Caki2 (cell line): ENCODE results near the gene CCNI. TPM values are rescaled to one million over a fixed set of nuclear protein-coding genes. Genes with fewer than 3 reads are reported as not detected.

Experiments used
- DNase-seq: peaks from one replicate; pipeline ENCODE4 v3.0.0-alpha.2; 2015; ENCODE audit warnings: low read depth
- in situ Hi-C: cut with HindIII; loops from 2 replicates; pipeline ENCODE4 v1.10.0; 2016; ENCODE audit warnings: low sequenced_read_pairs, low pct_unique_long_range_greater_than_20kb, mixed read lengths
- total RNA-seq: library from RNA; depleted of rRNA; stranded (reverse); fragments of >200 nt; shearing (Covaris generic); gene quantifications from 2 replicates; pipeline ENCODE4 v1.2.3, GENCODE V29; 2014; ENCODE audit warnings: low replicate concordance; rRNA removed

Gene CCNI, protein sequence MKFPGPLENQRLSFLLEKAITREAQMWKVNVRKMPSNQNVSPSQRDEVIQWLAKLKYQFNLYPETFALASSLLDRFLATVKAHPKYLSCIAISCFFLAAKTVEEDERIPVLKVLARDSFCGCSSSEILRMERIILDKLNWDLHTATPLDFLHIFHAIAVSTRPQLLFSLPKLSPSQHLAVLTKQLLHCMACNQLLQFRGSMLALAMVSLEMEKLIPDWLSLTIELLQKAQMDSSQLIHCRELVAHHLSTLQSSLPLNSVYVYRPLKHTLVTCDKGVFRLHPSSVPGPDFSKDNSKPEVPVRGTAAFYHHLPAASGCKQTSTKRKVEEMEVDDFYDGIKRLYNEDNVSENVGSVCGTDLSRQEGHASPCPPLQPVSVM
- total RNA-seq = 136 and 148 TPM in 2 replicates

DNA sequence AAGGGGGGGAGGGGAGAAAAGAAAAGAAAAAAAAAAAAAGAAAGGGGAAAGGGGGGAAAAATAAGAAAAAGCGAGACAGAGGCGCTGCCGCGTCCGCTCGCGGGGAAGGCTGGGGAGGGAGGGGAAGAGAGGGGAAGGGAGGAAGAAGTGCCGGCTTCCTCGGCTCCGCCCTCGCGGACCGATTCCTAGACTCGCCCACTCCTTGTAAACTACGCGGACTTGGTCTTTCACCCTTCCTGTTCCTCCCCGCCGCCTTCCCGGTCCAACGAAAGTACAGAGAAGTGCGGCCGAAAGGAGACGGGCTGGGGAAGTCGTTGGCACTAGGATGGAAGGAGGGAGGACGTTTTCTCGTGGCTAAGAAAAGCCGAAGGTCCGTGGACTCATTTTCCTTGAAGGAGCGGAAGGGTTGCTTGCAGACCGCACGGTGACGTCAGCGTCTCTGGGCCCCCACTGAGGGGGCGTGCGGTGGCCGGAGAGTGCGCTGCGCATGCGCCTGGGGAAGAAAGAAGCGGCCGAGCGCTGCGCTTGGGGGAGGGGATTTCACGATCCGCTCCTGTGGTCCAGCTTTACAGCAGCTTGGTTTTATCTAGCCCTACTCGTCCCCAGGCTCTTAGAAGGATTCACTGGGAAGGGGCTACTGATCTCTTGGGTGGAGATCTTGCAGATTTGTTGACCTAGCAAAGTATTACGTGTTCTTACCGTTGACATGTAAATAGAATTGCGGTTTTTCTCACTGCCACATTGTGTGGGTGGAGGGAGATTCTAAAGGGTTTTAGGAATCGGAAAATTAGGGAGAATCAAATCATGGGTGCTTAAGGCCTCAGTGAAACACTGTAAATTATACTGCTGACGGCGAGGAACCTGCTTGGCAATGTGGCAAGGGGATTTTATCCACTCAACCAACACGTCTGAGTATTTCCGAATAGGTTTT lies at the start of gene CCNI:
Gene CCNI (minus strand): TSS at position 121 of the 931 bp plus-strand sequence. CDS start 9,627 bp downstream, outside the sequence.
- in situ Hi-C loops = no loop called here
- DNase-seq = peak; percentile 97

DNA sequence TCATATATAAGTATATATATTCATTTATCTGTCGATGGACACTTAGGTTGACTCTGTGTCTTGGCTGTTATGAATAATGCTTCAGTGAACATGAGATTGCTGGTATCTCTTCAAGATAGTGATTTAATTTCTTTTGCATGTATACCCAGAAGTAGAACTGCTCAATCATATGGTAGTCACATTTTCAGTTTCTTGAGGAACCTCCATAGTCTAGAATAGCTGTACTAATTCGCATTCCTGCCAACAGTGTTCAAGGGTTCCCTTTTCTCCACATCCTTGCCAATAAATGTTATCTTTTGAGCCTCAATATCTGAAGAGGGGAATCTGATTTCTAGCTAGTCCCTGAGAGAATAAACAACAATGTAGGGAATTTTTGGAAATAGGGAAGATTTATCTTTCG lies 48.8 kb upstream of the CCNI start:
- no peak for DNase-seq
- in situ Hi-C loops = no loop called here

DNA sequence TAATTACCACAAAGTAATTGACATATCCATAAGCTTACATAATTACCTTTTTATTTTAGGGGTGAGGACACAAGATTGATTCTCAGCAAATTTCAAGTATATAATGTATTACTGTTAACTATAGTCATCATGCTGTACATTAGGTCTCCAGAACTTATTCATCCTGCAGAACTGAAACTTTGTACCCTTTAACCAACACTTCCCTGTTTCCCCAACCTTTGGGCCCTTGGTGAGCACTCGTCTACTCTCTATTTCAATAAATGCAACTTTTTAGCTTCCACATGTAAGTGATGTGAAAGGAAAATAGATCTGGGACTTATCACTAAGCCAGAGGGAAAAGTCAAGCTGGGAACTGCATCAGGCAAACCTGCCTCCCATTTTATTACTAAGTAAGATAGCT lies 47.6 kb upstream of the CCNI start:
- no peak for DNase-seq
- in situ Hi-C loops = no loop called here

DNA sequence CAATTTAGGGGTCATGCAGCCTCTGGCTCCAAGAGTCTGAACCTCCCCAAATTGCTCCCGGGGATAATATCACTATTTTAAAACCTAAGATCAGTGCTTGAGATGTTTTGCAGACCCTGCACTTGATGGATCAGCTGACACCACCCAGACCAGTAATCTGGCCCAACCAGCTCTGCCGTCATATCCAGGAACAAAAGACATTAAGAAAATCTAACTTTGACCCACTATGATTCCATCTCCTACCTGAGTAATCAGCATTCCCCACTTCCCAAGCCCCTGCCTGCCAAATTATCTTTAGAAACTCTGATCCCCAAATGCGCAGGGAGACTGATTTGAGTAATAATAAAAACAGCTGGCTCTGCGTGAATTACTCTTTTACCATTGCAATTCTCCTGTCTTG lies 46.9 kb upstream of the CCNI start:
- in situ Hi-C loops = no loop called here
- DNase-seq = no peak

DNA sequence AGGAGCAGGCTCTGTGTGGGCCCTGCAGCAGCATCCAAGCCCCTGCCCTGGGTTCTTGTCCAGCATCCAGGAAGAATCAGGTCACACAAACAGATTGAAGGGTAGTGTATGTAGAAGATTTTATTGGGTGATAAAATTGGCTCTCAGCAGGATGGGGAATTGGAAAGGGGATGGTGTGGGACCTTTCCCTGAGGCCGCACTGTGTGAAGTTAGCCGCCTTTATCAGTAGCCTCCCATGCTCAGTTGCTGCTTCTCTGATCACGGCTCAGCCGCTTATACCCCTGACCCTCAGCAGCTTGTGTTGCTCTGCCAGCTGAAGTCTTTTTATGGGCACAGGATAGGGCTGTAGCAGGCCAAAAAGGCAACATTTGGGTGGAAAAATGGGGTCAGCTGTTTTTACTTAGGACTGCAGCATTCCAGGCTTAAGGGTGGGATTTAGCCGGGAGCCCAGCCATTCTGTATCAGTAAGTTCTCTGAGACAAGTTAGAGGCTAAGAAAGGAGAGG lies 46.0 kb upstream of the CCNI start:
- in situ Hi-C loops = no loop called here
- no peak for DNase-seq

DNA sequence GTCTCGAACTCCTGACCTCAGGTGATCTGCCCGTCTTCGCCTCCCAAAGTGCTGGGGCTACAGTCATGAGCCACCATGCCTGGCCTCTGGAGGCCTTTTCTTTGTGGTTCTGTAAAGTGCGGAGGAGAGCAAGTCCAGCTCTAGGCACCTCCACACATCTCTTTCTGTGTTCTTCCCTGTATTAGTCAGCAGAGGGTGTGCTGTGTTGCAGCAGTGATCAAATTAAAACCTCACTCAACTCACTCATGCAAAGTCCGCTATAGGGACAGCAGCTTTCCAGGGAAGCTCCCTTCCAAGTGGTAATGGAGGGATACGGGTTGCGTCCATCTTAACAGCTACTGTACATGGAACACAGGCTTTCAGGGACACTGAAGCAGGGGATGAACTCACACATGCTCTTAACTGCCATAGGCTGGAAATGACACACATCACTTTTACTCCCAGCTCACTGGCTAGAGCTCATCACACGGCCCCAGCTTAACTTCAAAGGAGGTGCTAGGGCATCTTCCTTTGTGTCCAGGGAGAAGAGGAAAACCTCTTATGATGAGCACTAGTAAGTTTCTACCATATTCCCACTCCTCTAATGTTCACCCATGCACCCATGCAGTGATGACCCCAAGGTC lies 45.2 kb upstream of the CCNI start:
- in situ Hi-C loops = no loop called here

DNA sequence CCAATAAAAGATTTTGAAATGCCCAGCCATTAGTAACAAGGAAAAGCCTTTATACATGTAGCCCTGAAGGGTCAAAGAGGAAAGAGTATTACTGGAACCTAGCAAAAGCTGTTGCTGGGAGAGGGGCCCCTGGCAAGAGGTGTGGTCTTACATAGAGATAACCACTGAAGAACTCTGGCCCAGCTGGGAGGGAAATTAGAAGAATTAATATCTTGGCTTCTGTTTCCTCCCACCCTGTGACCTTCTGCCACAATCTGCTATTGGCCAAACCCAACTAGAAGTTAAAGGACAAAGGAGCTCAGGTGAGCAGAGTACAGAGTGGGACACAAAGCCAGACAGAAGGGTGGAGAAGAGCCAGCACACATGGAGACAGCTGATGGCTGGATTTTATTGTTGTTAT lies 41.9 kb upstream of the CCNI start:
- no peak for DNase-seq
- in situ Hi-C loops = no loop called here

More for the DNA sequence above, 45.2 kb upstream of the CCNI start:
- no peak for DNase-seq

DNA sequence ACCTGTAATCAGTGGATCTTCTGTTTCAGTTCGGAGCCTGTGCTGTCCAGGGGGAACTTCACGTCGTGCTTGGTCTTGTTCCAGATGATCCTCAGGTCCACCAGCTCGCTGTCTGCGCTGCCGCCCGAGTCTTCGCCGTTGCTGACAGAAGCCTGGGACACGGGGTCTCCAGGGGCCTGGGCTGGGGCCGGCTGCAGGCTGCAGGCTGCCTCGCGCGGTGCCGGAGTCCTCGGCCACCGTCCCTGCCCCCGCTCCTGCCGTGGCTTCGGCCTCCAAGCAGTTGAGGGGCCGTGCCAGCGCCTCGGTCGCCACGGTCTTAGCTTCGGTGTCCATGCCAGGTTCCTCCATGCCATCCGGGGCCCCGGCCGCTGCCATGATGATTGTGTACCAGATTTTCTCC lies 37.3 kb upstream of the CCNI start:
- in situ Hi-C loops = no loop called here
- no peak for DNase-seq

DNA sequence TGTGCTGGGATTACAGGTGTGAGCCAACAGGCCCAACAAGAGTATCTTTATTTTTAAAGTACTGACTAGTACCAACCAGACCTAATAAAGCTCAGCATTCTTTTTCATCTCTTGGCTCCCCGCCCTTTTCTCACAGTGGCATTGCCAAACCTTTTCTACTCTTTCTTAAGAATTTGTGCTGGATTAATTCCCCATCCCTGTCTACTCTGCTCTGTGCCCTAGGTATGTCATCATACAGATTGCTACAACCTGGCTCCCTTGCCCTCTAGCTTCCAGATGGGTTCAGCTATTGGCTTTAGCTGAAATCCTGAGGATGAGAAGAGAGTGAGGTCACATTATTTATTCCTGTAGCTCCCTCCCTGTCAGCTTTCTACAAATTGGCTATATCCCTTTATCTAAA lies 34.9 kb upstream of the CCNI start:
- no peak for DNase-seq
- in situ Hi-C loops = no loop called here

DNA sequence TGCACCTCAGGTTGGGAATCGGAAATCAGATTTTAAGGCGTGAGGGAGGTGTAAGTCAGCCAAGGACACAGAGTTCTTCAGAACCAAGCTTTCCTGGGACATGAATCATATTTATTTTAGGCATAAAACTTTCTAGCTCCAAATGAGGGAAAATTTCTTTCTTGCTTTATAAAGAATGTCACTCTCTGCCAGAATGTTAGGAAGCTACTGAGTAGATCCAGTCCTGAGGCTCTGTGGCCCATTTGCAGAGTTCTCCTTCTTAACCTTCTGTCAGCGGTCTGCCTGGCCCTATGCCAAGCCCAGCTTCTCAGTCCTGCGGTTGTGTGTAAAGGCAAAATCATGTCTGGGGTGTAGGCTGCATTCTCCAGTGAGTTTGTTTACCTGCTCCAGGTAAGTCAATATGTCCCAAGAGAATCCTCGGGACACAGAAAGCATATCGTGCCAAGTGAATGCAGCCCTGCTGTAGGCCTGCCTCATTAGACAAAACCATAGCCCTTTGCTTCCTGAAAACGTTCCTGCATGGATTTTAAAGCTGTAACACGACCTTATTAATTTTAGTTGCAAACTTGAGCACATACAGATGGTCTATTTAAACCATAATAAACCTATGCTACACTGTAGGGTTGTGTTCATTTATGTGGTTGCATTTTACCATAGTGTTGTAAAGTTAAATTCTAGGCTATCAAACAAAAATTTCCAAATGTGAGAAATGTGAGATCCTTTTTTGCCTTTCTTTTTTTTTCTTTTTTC lies 29.2 kb upstream of the CCNI start:
- DNase-seq = no peak
- in situ Hi-C loops = no loop called here

DNA sequence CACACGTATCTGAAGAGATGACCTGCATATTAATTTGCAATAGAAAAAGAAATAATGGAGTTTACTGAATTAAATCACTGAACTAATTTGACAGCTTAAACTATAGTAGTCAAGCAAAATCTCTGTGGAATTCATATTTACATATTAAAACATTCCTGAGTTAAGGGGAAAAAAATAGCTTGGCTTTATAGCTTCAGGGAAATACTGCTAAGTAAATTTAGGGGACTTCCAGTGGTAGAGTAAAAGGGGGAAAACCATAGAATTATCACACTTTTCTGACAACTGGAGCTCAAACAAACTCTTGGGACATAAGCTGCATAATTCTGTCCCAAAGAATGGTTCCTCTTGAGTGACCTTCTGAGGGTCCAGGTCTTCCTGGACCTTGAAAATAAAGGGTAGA lies 28.6 kb upstream of the CCNI start:
- DNase-seq = no peak
- in situ Hi-C loops = no loop called here

DNA sequence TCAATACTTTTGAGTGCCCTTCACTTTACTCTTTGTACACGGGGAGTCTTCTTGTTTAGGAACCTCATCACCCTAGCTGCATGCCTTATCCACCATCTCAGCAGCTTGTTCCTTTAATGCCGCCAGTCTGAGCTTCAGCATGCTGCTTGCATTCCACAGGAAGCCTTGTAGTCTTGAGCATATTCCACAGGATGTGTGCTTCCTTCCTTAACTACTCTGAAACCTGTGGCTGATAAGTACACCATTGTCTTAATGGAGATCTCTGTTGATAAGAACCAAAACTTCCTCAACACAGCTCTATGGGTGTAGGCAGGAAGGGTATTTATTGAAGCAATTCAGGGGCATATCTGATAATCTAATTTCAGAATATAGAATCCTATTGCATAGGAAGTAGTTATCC lies 24.4 kb upstream of the CCNI start:
- in situ Hi-C loops = no loop called here

DNA sequence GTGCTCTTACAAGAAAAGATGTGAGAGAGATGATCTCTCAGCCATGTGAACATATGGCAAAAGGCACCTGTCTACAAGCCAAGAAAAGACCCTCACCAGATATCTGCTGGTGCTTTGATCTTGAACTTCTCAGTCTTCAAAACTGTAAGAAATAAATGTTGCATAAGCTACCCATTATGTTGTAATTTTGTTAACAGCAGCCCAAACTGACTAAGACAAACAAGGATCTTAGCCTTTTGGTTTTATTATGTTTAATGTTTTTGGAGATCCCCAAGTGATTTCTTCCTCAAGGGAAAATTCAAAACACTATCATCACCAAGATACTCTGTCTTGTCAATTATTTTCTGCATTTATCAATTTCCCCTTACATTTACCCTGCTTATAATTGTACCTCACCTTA lies 21.8 kb upstream of the CCNI start:
- DNase-seq = no peak
- in situ Hi-C loops = no loop called here

More for the DNA sequence above, 24.4 kb upstream of the CCNI start:
- no peak for DNase-seq

DNA sequence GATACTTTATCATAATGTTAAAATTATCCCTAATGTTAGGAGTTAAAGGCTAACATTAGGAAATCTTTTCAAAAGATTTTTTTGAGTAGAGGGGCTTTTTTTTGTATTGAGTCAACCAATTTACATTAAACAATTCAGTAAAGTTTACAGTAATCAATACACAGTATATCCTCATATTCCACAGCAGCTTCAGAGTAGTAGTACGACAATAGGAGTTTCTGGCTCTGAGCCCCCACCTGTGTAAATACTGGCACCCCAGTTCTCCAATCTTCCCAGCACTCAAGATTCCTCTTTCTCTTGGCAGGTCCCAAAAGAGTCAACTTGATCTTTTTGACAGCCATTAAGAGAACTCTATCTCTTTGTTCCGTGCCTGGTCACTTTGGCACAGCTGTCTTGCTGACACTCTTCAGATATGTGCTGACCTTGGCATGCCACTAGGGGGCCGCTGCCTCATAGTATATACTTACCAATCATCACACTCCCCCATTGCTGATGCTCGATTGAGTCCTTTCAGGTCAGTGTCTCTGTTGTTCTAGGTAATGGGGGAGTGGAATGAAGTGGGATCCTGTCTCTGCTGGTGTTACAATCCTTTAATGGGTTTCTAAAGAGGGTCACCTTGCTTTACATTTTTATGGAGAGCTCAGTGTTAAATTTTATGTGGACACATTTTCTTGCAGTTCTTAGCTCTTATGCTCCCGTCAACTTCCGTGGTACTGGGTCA lies 19.5 kb upstream of the CCNI start:
- peak; percentile 39 for DNase-seq
- in situ Hi-C loops = no loop called here

DNA sequence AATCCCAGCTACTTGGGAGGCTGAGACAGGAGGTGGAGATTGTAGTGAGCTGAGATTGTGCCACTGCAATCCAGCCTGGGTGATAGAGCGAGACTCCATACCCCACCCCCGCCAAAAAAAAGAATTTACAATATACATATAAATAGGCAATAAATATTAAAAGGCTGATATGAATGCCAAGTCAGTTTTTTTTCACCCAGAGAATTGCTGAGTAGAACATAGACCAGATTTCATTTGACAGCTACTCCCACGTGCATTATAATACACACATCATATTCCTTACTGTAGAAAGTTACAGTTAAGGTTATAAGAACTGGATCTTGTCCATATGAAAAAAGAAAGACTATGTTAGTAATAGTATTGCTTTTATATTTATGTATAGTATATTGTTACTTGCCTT lies 18.7 kb upstream of the CCNI start:
- in situ Hi-C loops = no loop called here
- no peak for DNase-seq

DNA sequence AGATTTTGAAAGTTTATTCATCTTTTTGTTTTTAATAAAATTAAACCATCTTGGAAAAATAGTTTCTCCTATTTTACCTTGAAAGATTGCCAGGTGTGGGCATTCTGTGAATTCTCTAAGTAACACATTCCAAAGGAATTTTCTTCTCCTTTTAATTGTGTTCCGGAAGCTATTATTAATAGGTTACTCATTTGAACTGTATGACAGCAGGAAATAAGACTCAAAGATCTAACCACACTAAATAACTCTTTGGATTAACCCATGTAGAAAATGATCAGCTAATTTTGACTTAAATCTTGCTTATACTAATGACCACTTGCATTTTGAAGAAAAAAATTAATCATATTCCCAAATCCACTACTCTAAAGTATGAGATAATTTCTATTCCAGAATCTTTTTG lies 17.6 kb upstream of the CCNI start:
- in situ Hi-C loops = no loop called here
- peak; percentile 30 for DNase-seq

DNA sequence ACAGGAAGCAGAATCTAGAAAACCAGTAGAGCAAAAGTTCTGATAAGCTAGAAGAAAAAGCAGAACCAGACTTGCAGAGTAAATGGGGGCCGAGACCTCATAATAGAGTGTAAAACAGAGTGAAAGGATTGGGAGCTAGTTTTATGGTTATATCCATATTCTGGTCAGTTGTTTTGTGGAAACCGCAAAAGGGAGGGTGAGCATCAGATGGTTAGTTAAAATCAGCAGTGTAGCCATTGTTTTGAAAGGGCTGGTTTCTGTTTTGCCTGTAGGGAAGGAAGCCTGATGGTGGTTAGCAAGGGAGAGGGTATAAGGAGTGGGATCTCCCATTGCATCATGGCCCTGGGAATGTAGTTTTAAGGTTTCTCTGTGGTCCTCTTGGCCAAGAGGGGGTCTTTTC lies 17.2 kb upstream of the CCNI start:
- in situ Hi-C loops = no loop called here
- peak; percentile 31 for DNase-seq
